Suprapubic skin (tissue), 4 donors: ENCODE data around the gene CCNL1. TPM values are rescaled to one million over a fixed set of nuclear protein-coding genes. Genes with fewer than 3 reads are reported as not detected.

Experiments
- DNase-seq, 2 donors: peaks; one replicate each; pipeline ENCODE4 v3.0.0-alpha.2; 2019; ENCODE audit warnings: low spot score in 2 of 2
- H3K27ac ChIP-seq: fragments of 200-600 bp; sonication (generic); one replicate; pipeline ENCODE4 v1.5.1; 2019
- H3K27me3 ChIP-seq: fragments of 200-600 bp; sonication (generic); one replicate; pipeline ENCODE4 v1.5.1; 2019
- H3K36me3 ChIP-seq: fragments of 200-600 bp; sonication (generic); one replicate; pipeline ENCODE4 v1.5.1; 2019
- H3K4me1 ChIP-seq: fragments of 200-600 bp; sonication (generic); one replicate; pipeline ENCODE4 v1.5.1; 2019
- H3K4me3 ChIP-seq: fragments of 200-600 bp; sonication (generic); one replicate; pipeline ENCODE4 v1.5.1; 2019; ENCODE audit warnings: mild to moderate bottlenecking
- H3K9me3 ChIP-seq: fragments of 200-600 bp; sonication (generic); one replicate; pipeline ENCODE4 v1.5.1; 2019
- EP300 ChIP-seq: sonication (generic); formaldehyde crosslinking; IDR thresholded peaks from one replicate; pipeline ENCODE4 v1.6.1; 2017; ENCODE audit warnings: antibody characterized with exemption
- POLR2A ChIP-seq, 2 donors: fragments of 450-650 bp; IDR thresholded peaks; one replicate each; pipeline ENCODE4 v1.6.1; 2017; ENCODE audit warnings: antibody characterized with exemption in 2 of 2, mild to moderate bottlenecking in 2 of 2, moderate library complexity in 2 of 2
- POLR2AphosphoS5 ChIP-seq, 3 donors: sonication (generic); formaldehyde crosslinking; IDR thresholded peaks; one replicate each; pipeline ENCODE4 v1.6.1; 2017; ENCODE audit warnings: antibody characterized with exemption in 3 of 3
- WGBS: methylation state at CpG from one replicate; pipeline ENCODE4 v1.1.5; 2018; 5-methylcytosine and 5-hydroxymethylcytosine counted together
- total RNA-seq, 4 donors: library from RNA; depleted of rRNA; stranded (reverse); fragments of >200 nt; gene quantifications; one replicate each; pipeline ENCODE4 v1.1.0, GENCODE V29; 2016
- TF ChIP-seq, protein P1 (sequence below), 2 donors: fragments of 200-600 bp in 1 of 2; fragments of 450-650 bp in 1 of 2; sonication (generic) in 1 of 2; IDR thresholded peaks; one replicate each; pipeline ENCODE4 v1.5.1; 2016 to 2019; ENCODE audit warnings: antibody characterized with exemption in 2 of 2, mild to moderate bottlenecking in 1 of 2, moderate library complexity in 1 of 2

Gene CCNL1
- total RNA-seq, 4 donors from 2014 or later, result 203 to 665 (median 246) TPM

DNA sequence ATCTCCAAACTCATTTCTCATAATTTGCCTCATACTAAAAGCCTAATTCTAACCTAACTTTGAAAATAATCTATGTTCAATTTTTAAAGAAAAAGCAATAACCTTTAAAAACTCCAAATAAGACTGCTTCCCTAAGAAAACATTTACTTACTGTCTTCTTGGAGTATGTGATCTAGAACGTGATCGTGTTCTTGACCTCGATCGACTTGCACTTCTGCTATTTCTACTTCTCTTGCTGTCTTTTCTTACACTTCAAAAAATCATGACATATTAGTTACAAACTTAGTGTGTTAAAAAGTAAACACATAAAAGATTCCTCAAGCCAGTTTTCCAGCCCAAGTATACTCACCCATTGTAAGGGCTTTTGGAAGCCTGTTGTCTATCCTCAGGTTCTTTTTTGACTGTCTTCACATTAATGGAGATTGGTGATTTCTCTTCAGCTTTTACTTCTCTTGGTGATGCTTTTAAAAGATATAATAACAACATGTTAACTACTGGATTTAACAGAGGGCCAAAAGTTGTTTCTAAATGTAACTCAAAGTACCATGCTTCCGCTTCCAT, 10.7 kb downstream of the CCNL1 start:
- TF ChIP-seq POLR2AphosphoS5 (IDR thresholded peaks at IDR 0.05), result no peak
- TF ChIP-seq, protein P1, sequence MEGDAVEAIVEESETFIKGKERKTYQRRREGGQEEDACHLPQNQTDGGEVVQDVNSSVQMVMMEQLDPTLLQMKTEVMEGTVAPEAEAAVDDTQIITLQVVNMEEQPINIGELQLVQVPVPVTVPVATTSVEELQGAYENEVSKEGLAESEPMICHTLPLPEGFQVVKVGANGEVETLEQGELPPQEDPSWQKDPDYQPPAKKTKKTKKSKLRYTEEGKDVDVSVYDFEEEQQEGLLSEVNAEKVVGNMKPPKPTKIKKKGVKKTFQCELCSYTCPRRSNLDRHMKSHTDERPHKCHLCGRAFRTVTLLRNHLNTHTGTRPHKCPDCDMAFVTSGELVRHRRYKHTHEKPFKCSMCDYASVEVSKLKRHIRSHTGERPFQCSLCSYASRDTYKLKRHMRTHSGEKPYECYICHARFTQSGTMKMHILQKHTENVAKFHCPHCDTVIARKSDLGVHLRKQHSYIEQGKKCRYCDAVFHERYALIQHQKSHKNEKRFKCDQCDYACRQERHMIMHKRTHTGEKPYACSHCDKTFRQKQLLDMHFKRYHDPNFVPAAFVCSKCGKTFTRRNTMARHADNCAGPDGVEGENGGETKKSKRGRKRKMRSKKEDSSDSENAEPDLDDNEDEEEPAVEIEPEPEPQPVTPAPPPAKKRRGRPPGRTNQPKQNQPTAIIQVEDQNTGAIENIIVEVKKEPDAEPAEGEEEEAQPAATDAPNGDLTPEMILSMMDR (IDR thresholded peaks at IDR 0.05), result no peak
- no peak for TF ChIP-seq POLR2A (IDR thresholded peaks at IDR 0.05)
- no peak for TF ChIP-seq EP300
- Histone ChIP-seq H3K4me3 (no peak overlapping the region), H3K9me3 (no peaks in the 10 kb centered on the region), H3K27me3 (no peaks in the 10 kb centered on the region), H3K36me3 (peaks cover 95% of the 10 kb centered on the region), H3K4me1 (peaks cover under 1% of the 10 kb centered on the region), H3K27ac (no peak overlapping the region)
- no peak for DNase-seq
- 91% methylated on average over 5 of the region's 5 CpGs for WGBS

- WGBS, result 88% methylated on average over 15 of the region's 15 CpGs
- no peak for TF ChIP-seq EP300
- TF ChIP-seq POLR2AphosphoS5 (IDR thresholded peaks at IDR 0.05), result no peak
- TF ChIP-seq, protein P1 (IDR thresholded peaks at IDR 0.05), result no peak
- no peak for TF ChIP-seq POLR2A (IDR thresholded peaks at IDR 0.05)
- peaks cover 95% of the 10 kb centered on the region for H3K36me3 ChIP-seq
- DNase-seq, result no peak
- no peak overlapping the region for H3K4me3 ChIP-seq
- no peaks in the 10 kb centered on the region for H3K27me3 ChIP-seq
- H3K27ac ChIP-seq, result no peak overlapping the region
- H3K9me3 ChIP-seq, result no peaks in the 10 kb centered on the region
- H3K4me1 ChIP-seq, result no peaks in the 10 kb centered on the region
Observed at GRCh38 chr3:157148196-157148889, 11.6 kb downstream of the CCNL1 start.

- no peak overlapping the region for H3K27ac ChIP-seq
- no peak for DNase-seq
- no peaks in the 10 kb centered on the region for H3K4me1 ChIP-seq
- H3K27me3 ChIP-seq, result no peaks in the 10 kb centered on the region
- TF ChIP-seq, protein P1 (IDR thresholded peaks at IDR 0.05), result no peak
- no peak overlapping the region for H3K4me3 ChIP-seq
- H3K36me3 ChIP-seq, result peaks cover 96% of the 10 kb centered on the region
- WGBS, result 90% methylated on average over 5 of the region's 5 CpGs
- no peaks in the 10 kb centered on the region for H3K9me3 ChIP-seq
Observed at GRCh38 chr3:157147099-157147803, 12.7 kb downstream of the CCNL1 start.

- no peak for TF ChIP-seq EP300
- TF ChIP-seq POLR2A (IDR thresholded peaks at IDR 0.05), result no peak
- TF ChIP-seq, protein P1 (IDR thresholded peaks at IDR 0.05), result no peak
- no peak for TF ChIP-seq POLR2AphosphoS5 (IDR thresholded peaks at IDR 0.05)
- Histone ChIP-seq H3K9me3 (no peaks in the 10 kb centered on the region), H3K27me3 (no peaks in the 10 kb centered on the region), H3K4me1 (no peaks in the 10 kb centered on the region), H3K27ac (no peak overlapping the region), H3K4me3 (no peak overlapping the region), H3K36me3 (peaks cover 91% of the 10 kb centered on the region)
- WGBS, result 83% methylated on average over 2 of the region's 2 CpGs
- DNase-seq, result no peak
Observed at GRCh38 chr3:157145606-157146322, 14.2 kb downstream of the CCNL1 start.

DNA sequence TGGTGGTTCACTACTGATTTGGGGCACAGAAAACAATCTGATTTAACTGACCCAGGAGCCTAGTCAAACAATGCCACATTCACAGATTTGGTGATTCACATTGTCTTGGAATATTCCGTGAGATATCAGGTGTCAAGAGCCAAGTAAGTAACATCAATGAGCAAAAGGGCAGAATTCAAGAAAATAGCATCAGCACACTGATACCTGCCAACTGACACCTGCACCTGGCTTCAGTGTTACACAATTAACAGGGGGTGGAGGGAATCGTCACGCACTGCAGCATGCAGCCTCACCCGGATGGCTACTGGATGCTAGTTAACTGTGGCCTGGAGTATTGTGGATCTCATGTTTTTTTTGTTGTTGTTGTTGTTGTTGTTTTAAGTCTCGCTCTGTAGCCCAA, 17.6 kb downstream of the CCNL1 start:
- TF ChIP-seq, protein P1 (IDR thresholded peaks at IDR 0.05), result no peak
- no peak for TF ChIP-seq EP300
- no peak for TF ChIP-seq POLR2AphosphoS5 (IDR thresholded peaks at IDR 0.05)
- TF ChIP-seq POLR2A (IDR thresholded peaks at IDR 0.05), result no peak
- Histone ChIP-seq H3K9me3 (no peaks in the 10 kb centered on the region), H3K4me1 (peaks cover 5% of the 10 kb centered on the region), H3K4me3 (no peak overlapping the region), H3K36me3 (peaks cover 57% of the 10 kb centered on the region), H3K27ac (no peak overlapping the region), H3K27me3 (no peaks in the 10 kb centered on the region)
- WGBS, result 79% methylated on average over 5 of the region's 5 CpGs
- no peak for DNase-seq
